22Rv1 (cell line): Measurements from ENCODE around the gene SLC24A5.

ENCODE experiments used
- H3K27ac ChIP-seq: fragments of 450-650 bp; 2 replicates; pipeline ENCODE4 v1.5.1; 2017
- CTCF ChIP-seq: fragments of 450-650 bp; IDR thresholded peaks from 2 replicates; pipeline ENCODE4 v1.5.1; 2017; ENCODE audit warnings: mild to moderate bottlenecking
- ZFX ChIP-seq: fragments of 450-650 bp; IDR thresholded peaks from 2 replicates; pipeline ENCODE4 v1.6.1; 2017; ENCODE audit warnings: antibody characterized with exemption, borderline replicate concordance

Gene SLC24A5

GRCh38 chr15:48182749-48183148 is 62.0 kb downstream of the SLC24A5 start:
- TF ChIP-seq CTCF, result no peak
- no peak overlapping the region for H3K27ac ChIP-seq

- no peak overlapping the region for H3K27ac ChIP-seq
- TF ChIP-seq CTCF (no peak), ZFX (no peak)
Measured at GRCh38 chr15:48185529-48185928, 64.7 kb downstream of the SLC24A5 start.

GRCh38 chr15:48186271-48186670 is 65.5 kb downstream of the SLC24A5 start:
- no peak overlapping the region for H3K27ac ChIP-seq
- TF ChIP-seq ZFX (no peak), CTCF (no peak)

GRCh38 chr15:48190932-48191573 is 70.3 kb downstream of the SLC24A5 start:
- TF ChIP-seq CTCF (no peak), ZFX (no peak)
- no peak overlapping the region for H3K27ac ChIP-seq

- TF ChIP-seq ZFX, result no peak
- no peak for TF ChIP-seq CTCF
- H3K27ac ChIP-seq, result no peak within 1 kb of the TSS
Measured at GRCh38 chr15:48191574-48192225, 70.9 kb downstream of the SLC24A5 start, which contains the start of gene CTXN2. CTXN2 (plus strand) TSS chr15:48191665; CDS start chr15:48201301, 9,636 bp downstream.
